DMS153 (cell line): ENCODE measurements around the gene RASA3.
"Not testable (repeated sequence)": the region's sequence is repeated elsewhere in the genome, so short reads cannot be mapped to it uniquely, and the experiment has no call there.

Experiments used
- DNase-seq: peaks from one replicate; lab custom pipeline; 2025; lab: John Stamatoyannopoulos, UW

The RASA3 gene

GRCh38 chr13:114032126-114032799, 100.2 kb downstream of the RASA3 start:
- DNase-seq = no peak

DNA sequence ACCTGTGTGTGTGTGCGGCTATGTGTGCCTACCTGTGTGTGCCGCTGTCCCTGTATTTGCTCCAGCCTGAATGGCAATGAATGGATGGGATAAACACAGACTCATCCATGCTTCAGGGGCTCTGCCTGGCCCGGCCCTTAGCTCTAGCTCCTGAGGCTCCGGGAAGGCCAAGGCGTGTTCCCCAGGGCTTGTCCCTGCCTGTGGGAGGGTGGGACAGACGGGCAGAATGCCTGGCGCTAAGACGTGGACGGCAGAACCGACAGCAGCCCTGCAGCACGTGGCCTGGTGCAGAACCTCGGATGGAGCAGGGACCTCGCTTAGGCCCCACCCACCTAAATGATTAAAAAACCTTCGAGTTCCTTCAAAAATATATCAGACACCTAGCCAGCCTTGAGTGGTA, 100.8 kb downstream of the RASA3 start:
- DNase-seq = no peak

DNA sequence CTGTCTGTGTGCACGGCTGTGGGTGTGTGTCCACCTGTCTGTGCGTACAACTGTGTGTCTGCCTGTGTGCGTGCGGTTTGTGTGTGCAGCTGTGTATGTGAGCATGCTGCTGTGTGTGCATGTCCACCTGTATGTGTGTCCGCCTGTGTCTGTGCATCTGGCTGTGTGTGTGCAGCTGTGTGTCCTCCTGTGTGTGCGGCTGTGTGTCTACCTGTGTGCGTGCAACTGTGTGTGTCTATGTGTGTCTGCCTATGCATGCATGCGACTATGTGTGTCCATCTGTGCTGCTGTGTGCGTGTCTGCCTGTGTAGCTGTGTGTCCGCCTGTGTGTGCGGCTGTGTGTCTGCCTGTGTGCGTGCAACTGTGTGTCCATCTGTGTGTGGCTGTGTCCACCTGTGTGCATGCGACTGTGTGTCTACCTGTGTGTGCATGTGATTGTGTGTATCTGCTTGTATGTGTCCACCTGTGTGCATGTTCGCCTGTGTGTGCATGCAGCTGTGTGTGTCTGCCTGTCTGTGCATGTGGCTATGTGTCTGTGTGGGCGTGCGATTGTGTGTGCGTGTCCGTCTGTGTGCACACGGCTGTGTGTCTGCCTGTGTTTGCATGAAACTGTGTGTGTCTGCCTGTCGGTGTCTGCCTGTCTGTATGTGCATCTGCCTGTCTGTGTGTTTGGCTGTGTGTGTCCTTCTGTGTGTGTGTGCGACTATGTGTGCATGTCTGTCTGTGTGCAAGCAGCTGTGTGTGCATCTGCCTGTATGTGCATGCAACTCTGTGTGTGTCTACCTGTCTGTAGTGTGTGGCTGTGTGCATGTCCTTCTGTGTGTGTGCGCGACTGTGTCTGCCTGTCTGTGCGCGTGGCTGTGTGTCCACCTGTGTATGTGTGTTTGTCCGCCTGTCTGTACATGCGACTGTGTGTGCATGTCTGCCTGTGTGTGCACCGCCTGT, 101.5 kb downstream of the RASA3 start:
- no peak for DNase-seq

- DNase-seq = no peak
Observed at GRCh38 chr13:114029866-114030625, 102.4 kb downstream of the RASA3 start.

GRCh38 chr13:114027826-114028225, 104.6 kb downstream of the RASA3 start:
- DNase-seq = no peak

DNA sequence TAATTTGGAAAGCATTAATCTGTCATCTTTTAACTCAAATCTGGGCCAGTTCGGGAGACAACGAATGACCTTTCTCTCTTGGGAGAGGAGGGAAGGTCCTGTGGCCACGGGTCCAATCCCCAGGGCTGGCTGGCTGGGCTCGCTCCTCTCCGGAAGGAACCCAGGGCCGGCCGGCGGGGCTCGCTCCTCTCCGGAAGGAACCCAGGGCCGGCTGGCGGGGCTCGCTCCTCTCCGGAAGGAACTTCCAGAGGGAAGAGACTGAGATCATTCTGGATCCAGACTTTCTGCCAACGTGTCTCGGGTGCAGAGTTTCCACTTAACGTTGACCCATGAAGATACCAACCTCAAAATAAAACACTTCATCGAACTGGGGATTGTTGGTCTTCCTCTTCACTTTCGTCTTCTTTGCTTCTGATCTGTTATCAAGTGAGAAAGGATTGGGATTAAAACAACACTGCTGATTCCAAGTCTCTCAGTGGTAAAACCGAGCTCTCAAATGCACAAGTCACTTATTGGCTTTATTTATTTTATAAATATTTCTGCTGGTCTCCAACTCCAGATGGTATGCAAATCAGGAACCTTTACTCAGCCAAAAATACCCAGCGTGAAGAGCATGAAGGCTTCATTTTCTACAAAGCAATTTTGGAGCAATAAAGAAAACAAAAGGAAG, 105.2 kb downstream of the RASA3 start:
- DNase-seq = no peak

GRCh38 chr13:114026481-114026880, 105.9 kb downstream of the RASA3 start:
- no peak for DNase-seq

GRCh38 chr13:114025714-114026431, 106.5 kb downstream of the RASA3 start:
- no peak for DNase-seq

GRCh38 chr13:114025405-114025713, 107.1 kb downstream of the RASA3 start:
- DNase-seq = no peak

GRCh38 chr13:114024603-114025404, 107.6 kb downstream of the RASA3 start:
- no peak for DNase-seq

GRCh38 chr13:114023716-114024602, 108.5 kb downstream of the RASA3 start:
- DNase-seq = no peak

- no peak for DNase-seq
Observed at GRCh38 chr13:114022876-114023275, 109.5 kb downstream of the RASA3 start.

DNA sequence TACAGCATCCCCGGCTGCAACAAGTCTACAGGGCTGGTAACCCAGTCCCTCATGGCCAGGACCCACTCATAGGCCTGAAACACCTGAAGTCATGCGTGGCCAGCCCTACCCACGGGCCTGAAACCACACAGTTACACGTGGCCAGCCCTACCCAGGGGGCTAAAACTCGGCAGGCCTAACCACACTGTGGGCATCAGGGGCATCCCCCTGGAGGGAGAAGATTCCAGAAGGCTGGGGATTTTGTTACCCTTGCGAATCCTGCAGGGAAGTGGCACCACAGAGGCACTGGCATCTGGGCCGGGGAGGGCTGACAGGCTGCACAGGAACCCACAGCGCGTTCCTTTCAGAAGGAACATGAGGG, 110.1 kb downstream of the RASA3 start:
- no peak for DNase-seq

- DNase-seq = no peak
Observed at GRCh38 chr13:114021464-114022308, 110.7 kb downstream of the RASA3 start.

GRCh38 chr13:114020750-114021463, 111.5 kb downstream of the RASA3 start:
- DNase-seq = no peak

DNA sequence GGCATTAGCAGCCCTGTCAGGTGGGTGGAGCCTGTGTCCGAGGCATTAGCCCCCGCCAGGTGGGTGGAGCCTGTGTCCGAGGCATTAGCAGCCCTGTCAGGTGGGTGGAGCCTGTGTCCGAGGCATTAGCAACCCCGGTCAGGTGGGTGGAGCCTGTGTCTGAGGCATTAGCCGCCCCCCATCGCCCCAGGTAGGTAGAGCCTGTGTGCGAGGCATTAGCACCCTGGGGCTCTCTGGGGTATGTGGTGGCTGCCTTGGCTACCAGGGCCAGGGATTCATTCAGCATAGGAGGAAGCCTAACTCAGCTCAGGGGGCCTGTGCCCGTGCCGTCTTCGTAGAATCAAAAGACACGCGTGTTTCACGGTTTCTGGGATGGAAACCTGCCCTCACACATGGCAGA, 112.3 kb downstream of the RASA3 start:
- not testable (repeated sequence) for DNase-seq

DNA sequence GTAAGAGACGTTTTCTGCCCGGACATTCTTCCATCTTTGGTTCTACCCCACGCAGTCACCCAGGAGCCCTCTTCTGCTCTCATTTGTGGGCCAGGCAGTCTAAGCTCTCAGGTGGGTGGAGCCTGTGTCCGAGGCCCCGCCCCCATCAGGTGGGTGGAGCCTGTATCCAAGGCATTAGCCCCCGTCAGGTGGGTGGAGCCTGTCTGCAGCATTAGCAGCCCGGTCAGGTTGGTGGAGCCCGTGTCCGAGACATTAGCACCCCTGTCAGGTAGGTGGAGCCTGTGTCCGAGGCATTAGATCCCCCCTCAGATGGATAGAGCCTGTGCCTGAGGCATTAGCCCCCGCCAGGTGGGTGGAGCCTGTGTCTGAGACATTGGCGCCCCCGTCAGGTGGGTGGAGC, 113.1 kb downstream of the RASA3 start:
- no peak for DNase-seq

GRCh38 chr13:114018461-114019055, 113.9 kb downstream of the RASA3 start:
- no peak for DNase-seq
